Keratinocyte (primary cell): ENCODE measurements around the gene KRIT1. TPM values are rescaled to one million over a fixed set of nuclear protein-coding genes. Genes with fewer than 3 reads are reported as not detected.

Experiments used
- DNase-seq: peaks from one replicate; pipeline ENCODE4 v3.0.0-alpha.2; 2011; ENCODE audit warnings: low read depth, missing footprints, low spot score
- FAIRE-seq: peaks from 2 replicates; lab custom pipeline; 2011; peaks lifted over from hg19 to GRCh38; lab: Jason Lieb, UNC
- H2AFZ ChIP-seq: 2 replicates; pipeline ENCODE4 v1.6.0; 2012; ENCODE audit warnings: low read length, control low read depth, inconsistent platforms; ENCODE audit not compliant: control insufficient read depth
- H3K27ac ChIP-seq: 2 replicates; pipeline ENCODE4 v1.5.1; 2011; ENCODE audit warnings: low read length; ENCODE audit not compliant: control insufficient read depth, insufficient read depth
- H3K27me3 ChIP-seq: 3 replicates; pipeline ENCODE4 v1.6.0; 2011; ENCODE audit warnings: low read length; ENCODE audit not compliant: control insufficient read depth, insufficient read depth; ENCODE audit errors: extremely low read depth
- H3K36me3 ChIP-seq, 2 experiments: 2 replicates in 1 of 2; 3 replicates in 1 of 2; pipeline ENCODE4 v1.5.1; 2011; ENCODE audit warnings: low read length in 2 of 2, mild to moderate bottlenecking in 1 of 2; ENCODE audit not compliant: control insufficient read depth in 2 of 2, insufficient read depth in 2 of 2; ENCODE audit errors: extremely low read depth in 1 of 2
- H3K4me1 ChIP-seq: 3 replicates; pipeline ENCODE4 v1.5.1; 2011; ENCODE audit warnings: low read length; ENCODE audit not compliant: control insufficient read depth, insufficient read depth; ENCODE audit errors: extremely low read depth
- H3K4me2 ChIP-seq: 3 replicates; pipeline ENCODE4 v1.6.0; 2011; ENCODE audit warnings: low read depth, low read length; ENCODE audit not compliant: control insufficient read depth, insufficient read depth; ENCODE audit errors: extremely low read depth
- H3K4me3 ChIP-seq, 3 experiments: fragments of 200-600 bp in 1 of 3; sonication (generic) in 1 of 3; 2 replicates in 2 of 3; 3 replicates in 1 of 3; pipeline ENCODE4 v1.5.1; 2011 to 2016; ENCODE audit warnings: low read length in 3 of 3, mild to moderate bottlenecking in 3 of 3, control low read depth in 2 of 3, inconsistent platforms in 1 of 3, low read depth in 1 of 3, mixed read lengths in 1 of 3, mixed run types in 1 of 3, moderate library complexity in 1 of 3; ENCODE audit not compliant: control insufficient read depth in 2 of 3, insufficient read depth in 2 of 3; ENCODE audit errors: extremely low read depth in 1 of 3
- H3K79me2 ChIP-seq: 2 replicates; pipeline ENCODE4 v1.6.0; 2012; ENCODE audit warnings: low read length; ENCODE audit not compliant: control insufficient read depth, insufficient read depth
- H3K9ac ChIP-seq: 3 replicates; pipeline ENCODE4 v1.6.0; 2011; ENCODE audit warnings: low read length; ENCODE audit not compliant: control insufficient read depth, insufficient read depth; ENCODE audit errors: extremely low read depth
- H3K9me1 ChIP-seq: 3 replicates; pipeline ENCODE4 v1.6.0; 2011; ENCODE audit warnings: low read length; ENCODE audit not compliant: control insufficient read depth, insufficient read depth; ENCODE audit errors: extremely low read depth
- H3K9me3 ChIP-seq: 2 replicates; pipeline ENCODE4 v1.5.1; 2012; ENCODE audit warnings: low read depth, low read length; ENCODE audit not compliant: control insufficient read depth
- H4K20me1 ChIP-seq: 3 replicates; pipeline ENCODE4 v1.6.0; 2011; ENCODE audit warnings: low read length; ENCODE audit not compliant: control insufficient read depth, insufficient read depth; ENCODE audit errors: extremely low read depth
- CTCF ChIP-seq, 3 experiments: IDR thresholded peaks in 1 of 3; conservative IDR thresholded peaks in 1 of 3; optimal IDR thresholded peaks in 1 of 3; 2 replicates in 2 of 3; 3 replicates in 1 of 3; pipeline versions ENCODE3 to v1.5.1; 2011; ENCODE audit warnings: low read length in 3 of 3, mild to moderate bottlenecking in 3 of 3, moderate library complexity in 2 of 3, control low read depth in 1 of 3, inconsistent platforms in 1 of 3; ENCODE audit not compliant: insufficient read depth in 2 of 3; ENCODE audit errors: extremely low read depth in 1 of 3
- EZH2 ChIP-seq: IDR thresholded peaks from one replicate; pipeline ENCODE4 v1.6.1; 2012; ENCODE audit warnings: inconsistent platforms, mild to moderate bottlenecking, low read length, moderate library complexity
- dilution Hi-C: fragments of 300-500 bp; cut with MboI; formaldehyde crosslinking; loops from one replicate; pipeline ENCODE4 v1.7.0; 2020; ENCODE audit warnings: low sequenced_read_pairs; ENCODE audit not compliant: extremely low pct_ligation_motif_present
- polyA plus RNA-seq, 5 experiments: library from polyadenylated mRNA; depleted of rRNA in 3 of 5; stranded (reverse) in 3 of 5; stranded (forward) in 1 of 5; unstranded in 1 of 5; fragments of >200 nt; gene quantifications; 1 replicate in 1 of 5; 2 replicates in 3 of 5; 3 replicates in 1 of 5; pipeline versions ENCODE4 v1.2.1 to v1.2.3, GENCODE V29; 2011 to 2012; ENCODE audit warnings: missing spikeins in 2 of 5, low read depth in 1 of 5, low replicate concordance in 1 of 5

KRIT1 gene
- polyA plus RNA-seq, 1 donor (not counting 4 experiments of a cell fraction or from before 2014, with no cell fraction given) = 39.5 TPM

- H3K36me3 ChIP-seq = no peaks in the 10 kb centered on the region
- no peak overlapping the region for H3K27ac ChIP-seq
- H4K20me1 ChIP-seq = no peaks in the 10 kb centered on the region
- no peak overlapping the region for H2AFZ ChIP-seq
- H3K79me2 ChIP-seq = peaks cover 47% of the 10 kb centered on the region
- no peak for FAIRE-seq
- peaks cover 8% of the 10 kb centered on the region for H3K4me1 ChIP-seq
- H3K4me3 ChIP-seq = no peak overlapping the region
- no peak overlapping the region for H3K9ac ChIP-seq
- H3K9me3 ChIP-seq = no peaks in the 10 kb centered on the region
- DNase-seq = no peak
- TF ChIP-seq CTCF (optimal IDR thresholded peaks at IDR 0.05 in 1 of 3, IDR thresholded peaks at IDR 0.05 in 1 of 3, conservative IDR thresholded peaks at IDR 0.05 in 1 of 3; ENCODE audit: extremely low read depth in 1 of 3, insufficient read depth in 2 of 3, low read length in 3 of 3) (no peak), EZH2 (no peak)
- H3K9me1 ChIP-seq = no peaks in the 10 kb centered on the region
- H3K27me3 ChIP-seq = no peaks in the 10 kb centered on the region
- dilution Hi-C loops = no loop called here
- H3K4me2 ChIP-seq = no peak overlapping the region
These were observed 33.8 kb upstream of the KRIT1 start for GRCh38 chr7:92279396-92280031.

- Histone ChIP-seq H3K36me3 (no peaks in the 10 kb centered on the region), H4K20me1 (no peaks in the 10 kb centered on the region), H3K4me3 (no peak overlapping the region), H3K9me1 (no peaks in the 10 kb centered on the region), H3K4me2 (no peak overlapping the region), H3K9ac (no peak overlapping the region), H3K9me3 (no peaks in the 10 kb centered on the region), H3K4me1 (peaks cover 8% of the 10 kb centered on the region), H2AFZ (no peak overlapping the region), H3K27ac (no peak overlapping the region), H3K27me3 (no peaks in the 10 kb centered on the region), H3K79me2 (peaks cover 53% of the 10 kb centered on the region)
- no peak for DNase-seq
- FAIRE-seq = no peak
- dilution Hi-C loops = no loop called here
- TF ChIP-seq CTCF (optimal IDR thresholded peaks at IDR 0.05 in 1 of 3, IDR thresholded peaks at IDR 0.05 in 1 of 3, conservative IDR thresholded peaks at IDR 0.05 in 1 of 3; ENCODE audit: extremely low read depth in 1 of 3, insufficient read depth in 2 of 3, low read length in 3 of 3) = no peak
- TF ChIP-seq EZH2 = no peak
These were observed 30.7 kb upstream of the KRIT1 start for GRCh38 chr7:92276460-92276864.
